KG1 (cell line): ENCODE results near the gene PCDHA6.
"Not testable (repeated sequence)": the region's sequence is repeated elsewhere in the genome, so short reads cannot be mapped to it uniquely, and the experiment has no call there.

Source experiments
- DNase-seq: peaks from one replicate; lab custom pipeline; 2025; lab: John Stamatoyannopoulos, UW

The PCDHA6 gene

GRCh38 chr5:140827704-140828361 is at the start of gene PCDHA6:
Gene PCDHA6, plus strand, starts transcription at chr5:140827960. Its CDS starts 132 bp downstream, at chr5:140828092.
- no peak for DNase-seq

DNA sequence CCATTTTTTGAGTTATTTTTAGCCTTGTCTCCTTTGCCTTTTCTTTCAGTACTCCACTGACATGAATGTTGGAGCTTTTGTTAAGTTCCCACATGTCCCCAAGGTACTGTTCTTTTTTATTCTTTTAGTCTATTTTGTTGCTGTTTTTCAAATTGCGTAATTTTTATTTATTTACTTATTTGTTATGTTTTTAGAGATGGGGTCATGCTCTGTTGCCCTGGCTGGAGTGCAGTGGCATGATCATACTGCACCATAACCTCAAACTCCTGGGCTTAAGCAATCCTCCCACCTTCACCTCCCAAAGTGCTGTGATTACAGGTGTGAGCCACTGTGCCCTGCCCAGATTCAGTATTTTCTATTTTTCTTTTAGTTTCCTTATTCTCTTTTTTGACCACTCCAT is 47.2 kb upstream of the PCDHA6 start:
- no peak for DNase-seq

DNA sequence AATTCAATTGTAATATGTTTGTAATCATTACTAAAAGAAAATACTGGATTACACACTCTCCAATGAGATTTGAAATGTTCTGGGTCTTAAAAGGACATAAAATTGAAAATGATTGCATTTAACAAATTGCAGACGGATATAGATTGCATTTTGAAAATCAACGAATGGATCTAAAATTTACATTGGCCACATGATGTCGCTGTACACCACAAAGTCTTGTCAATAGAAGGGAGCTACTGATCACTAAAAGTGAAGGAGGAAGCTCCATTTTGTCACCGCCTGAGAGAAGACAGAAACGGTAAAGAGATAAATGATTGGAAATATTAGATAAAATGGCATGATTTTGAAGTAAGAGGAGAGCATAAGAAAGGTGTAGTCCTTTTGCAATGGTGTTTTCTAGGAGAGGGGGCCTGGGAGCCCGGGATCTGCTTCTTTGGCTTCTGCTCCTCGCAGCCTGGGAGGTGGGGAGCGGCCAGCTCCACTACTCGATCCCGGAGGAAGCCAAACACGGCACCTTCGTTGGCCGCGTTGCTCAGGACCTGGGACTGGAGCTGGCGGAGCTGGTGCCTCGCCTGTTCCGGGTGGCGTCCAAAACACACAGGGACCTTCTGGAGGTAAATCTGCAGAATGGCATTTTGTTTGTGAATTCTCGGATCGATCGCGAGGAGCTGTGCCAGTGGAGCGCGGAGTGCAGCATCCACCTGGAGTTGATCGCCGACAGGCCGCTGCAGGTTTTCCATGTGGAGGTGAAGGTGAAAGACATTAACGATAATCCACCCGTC is 41.7 kb upstream of the PCDHA6 start, which contains the start of gene PCDHA1:
PCDHA1 (plus strand) TSS at position 236 of the 782 bp plus-strand sequence.
- no peak for DNase-seq

DNA sequence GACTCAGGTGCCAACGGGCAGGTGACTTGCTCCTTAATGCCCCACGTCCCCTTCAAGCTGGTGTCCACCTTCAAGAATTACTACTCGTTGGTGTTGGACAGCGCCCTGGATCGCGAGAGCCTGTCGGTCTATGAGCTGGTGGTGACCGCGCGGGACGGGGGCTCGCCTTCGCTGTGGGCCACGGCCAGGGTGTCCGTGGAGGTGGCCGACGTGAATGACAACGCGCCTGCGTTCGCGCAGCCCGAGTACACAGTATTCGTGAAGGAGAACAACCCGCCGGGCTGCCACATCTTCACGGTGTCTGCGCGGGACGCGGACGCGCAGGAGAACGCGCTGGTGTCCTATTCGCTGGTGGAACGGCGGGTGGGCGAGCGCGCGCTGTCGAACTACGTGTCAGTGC is 40.3 kb upstream of the PCDHA6 start:
- DNase-seq: not testable (repeated sequence)

- not testable (repeated sequence) for DNase-seq
Observed at GRCh38 chr5:140787849-140788504, 39.8 kb upstream of the PCDHA6 start.

GRCh38 chr5:140791089-140791488 is 36.7 kb upstream of the PCDHA6 start:
- DNase-seq: no peak

- DNase-seq: no peak
Observed at GRCh38 chr5:140794595-140795258, 33.0 kb upstream of the PCDHA6 start, which contains the start of gene PCDHA2. Gene PCDHA2, plus strand, starts transcription at chr5:140794852.

- no peak for DNase-seq
Observed at GRCh38 chr5:140795259-140795641, 32.5 kb upstream of the PCDHA6 start.

- DNase-seq: not testable (repeated sequence)
Observed at GRCh38 chr5:140796072-140796717, 31.6 kb upstream of the PCDHA6 start.

GRCh38 chr5:140796718-140797095 is 31.1 kb upstream of the PCDHA6 start:
- DNase-seq: no peak

- no peak for DNase-seq
Observed at GRCh38 chr5:140800816-140801493, 26.8 kb upstream of the PCDHA6 start, which contains the start of gene PCDHA3. Gene PCDHA3, plus strand, starts transcription at chr5:140801057.

GRCh38 chr5:140801494-140801841 is 26.3 kb upstream of the PCDHA6 start:
- no peak for DNase-seq

GRCh38 chr5:140802381-140802780 is 25.4 kb upstream of the PCDHA6 start:
- DNase-seq: not testable (repeated sequence)

DNA sequence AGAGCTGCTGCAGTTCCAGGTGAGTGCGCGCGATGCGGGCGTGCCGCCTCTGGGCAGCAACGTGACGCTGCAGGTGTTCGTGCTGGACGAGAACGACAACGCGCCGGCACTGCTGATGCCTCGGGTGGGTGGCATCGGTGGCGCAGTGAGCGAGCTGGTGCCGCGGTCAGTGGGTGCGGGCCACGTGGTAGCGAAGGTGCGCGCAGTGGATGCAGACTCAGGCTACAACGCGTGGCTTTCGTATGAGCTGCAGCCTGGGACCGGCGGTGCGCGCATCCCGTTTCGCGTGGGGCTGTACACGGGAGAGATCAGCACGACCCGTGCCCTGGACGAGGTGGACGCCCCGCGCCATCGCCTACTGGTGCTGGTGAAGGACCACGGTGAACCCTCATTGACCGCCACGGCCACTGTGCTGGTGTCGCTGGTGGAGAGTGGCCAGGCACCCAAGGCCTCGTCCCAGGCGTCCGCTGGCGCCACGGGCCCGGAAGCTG is 24.9 kb upstream of the PCDHA6 start:
- DNase-seq: no peak

DNA sequence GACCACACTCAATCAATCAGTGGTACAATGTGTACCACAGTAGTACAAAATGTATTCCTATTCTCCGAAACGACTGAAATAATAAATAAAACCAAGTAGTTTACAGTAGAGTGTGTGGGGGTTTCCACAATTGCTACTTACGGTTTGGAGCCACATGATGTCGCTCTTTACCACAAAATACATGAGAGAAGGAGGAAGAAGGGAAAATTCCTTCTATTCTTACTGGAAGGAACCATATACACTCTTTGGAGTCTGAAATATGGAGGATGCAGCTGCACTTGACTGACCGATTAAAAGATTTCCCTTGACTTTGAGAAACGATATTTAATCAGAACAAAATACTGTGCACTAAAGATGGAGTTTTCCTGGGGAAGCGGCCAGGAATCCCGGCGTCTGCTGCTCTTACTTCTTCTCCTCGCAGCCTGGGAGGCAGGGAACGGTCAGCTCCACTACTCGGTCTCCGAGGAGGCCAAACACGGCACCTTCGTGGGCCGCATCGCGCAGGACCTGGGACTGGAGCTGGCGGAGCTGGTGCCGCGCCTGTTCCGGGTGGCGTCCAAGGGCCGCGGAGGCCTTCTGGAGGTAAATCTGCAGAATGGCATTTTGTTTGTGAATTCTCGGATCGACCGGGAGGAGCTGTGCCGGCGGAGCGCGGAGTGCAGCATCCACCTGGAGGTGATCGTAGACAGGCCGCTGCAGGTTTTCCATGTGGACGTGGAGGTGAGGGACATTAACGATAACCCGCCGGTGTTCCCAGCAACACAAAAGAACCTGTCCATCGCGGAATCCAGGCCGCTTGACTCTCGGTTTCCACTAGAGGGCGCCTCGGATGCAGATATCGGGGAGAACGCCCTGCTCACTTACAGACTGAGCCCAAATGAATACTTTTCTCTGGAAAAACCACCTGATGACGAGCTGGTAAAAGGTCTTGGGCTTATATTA is 20.7 kb upstream of the PCDHA6 start, which contains the start of gene PCDHA4:
PCDHA4 (plus strand) TSS at position 235 of the 942 bp plus-strand sequence.
- DNase-seq: peak; percentile 2

DNA sequence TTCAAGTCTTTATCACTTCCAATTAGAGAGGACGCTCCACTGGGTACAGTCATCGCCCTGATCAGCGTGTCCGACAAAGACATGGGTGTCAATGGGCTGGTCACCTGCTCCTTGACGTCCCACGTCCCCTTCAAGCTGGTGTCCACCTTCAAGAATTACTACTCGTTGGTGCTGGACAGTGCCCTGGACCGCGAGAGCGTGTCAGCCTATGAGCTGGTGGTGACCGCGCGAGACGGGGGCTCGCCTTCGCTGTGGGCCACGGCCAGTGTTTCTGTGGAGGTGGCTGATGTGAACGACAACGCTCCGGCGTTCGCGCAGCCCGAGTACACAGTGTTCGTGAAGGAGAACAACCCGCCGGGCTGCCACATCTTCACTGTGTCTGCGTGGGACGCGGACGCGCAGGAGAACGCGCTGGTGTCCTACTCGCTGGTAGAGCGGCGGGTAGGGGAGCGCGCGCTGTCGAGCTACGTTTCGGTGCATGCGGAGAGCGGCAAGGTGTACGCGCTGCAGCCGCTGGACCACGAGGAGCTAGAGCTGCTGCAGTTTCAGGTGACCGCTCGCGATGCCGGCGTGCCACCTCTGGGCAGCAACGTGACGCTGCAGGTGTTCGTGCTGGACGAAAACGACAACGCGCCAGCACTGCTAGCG is 19.4 kb upstream of the PCDHA6 start:
- DNase-seq: not testable (repeated sequence)

- no peak for DNase-seq
Observed at GRCh38 chr5:140808889-140809291, 18.9 kb upstream of the PCDHA6 start.

DNA sequence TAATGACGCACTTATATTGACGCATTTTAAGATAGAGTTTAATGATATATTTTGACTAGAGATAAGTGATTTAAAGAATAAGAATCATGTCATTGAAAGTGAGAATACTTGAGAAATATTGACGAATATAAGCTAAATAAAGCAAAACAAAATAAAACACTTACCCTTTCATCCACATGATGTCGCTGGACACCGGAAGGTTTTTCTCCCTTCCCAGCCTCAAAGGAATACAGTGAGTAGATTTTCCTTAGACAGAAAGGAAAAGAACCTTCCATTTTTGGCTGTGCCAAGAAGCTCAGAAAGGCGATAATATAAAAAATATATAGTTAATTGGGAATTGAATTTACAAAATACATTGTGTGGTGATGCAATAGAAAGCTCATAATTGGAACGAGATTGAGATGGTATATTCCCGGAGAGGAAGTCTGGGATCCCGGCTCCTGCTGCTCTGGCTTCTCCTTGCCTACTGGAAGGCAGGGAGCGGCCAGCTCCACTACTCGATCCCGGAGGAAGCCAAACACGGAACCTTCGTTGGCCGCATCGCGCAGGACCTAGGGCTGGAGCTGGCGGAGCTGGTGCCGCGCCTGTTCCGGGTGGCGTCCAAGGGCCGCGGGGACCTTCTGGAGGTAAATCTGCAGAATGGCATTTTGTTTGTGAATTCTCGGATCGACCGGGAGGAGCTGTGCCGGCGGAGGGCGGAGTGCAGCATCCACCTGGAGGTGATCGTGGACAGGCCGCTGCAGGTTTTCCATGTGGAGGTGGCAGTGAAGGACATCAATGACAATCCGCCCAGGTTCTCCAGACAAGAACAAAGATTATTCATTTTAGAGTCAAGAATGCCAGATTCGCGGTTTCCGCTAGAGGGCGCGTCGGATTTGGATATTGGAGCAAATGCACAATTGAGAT is 6.1 kb upstream of the PCDHA6 start, which contains the start of gene PCDHA5:
PCDHA5 (plus strand) TSS at position 239 of the 906 bp plus-strand sequence.
- no peak for DNase-seq
